ENCODE results near the gene MYDGF.

- TF ChIP-seq POLR2A (IDR thresholded peaks at IDR 0.05; ENCODE audit: low read length) (no peak), GATA1 (IDR thresholded peaks at IDR 0.05; ENCODE audit: low read depth, low read length) (no peak)
Observed at GRCh38 chr19:4671185-4671851, 1.2 kb upstream of the MYDGF start.
